GM12892 (cell line): ENCODE data around the gene RET.

Experiments
- POLR2A ChIP-seq: IDR thresholded peaks from 2 replicates; pipeline ENCODE4 v1.6.1; 2011; ENCODE audit warnings: low read depth, low read length, control low read depth
- POLR2AphosphoS5 ChIP-seq: IDR thresholded peaks from 2 replicates; pipeline ENCODE4 v1.6.1; 2011; ENCODE audit warnings: low read depth, low read length, control low read depth

- TF ChIP-seq POLR2A = no peak
- TF ChIP-seq POLR2AphosphoS5 = no peak
These were observed 1.5 kb downstream of the RET start for GRCh38 chr10:43078175-43078985.
